Stimulated activated CD4-positive, alpha-beta T cell treated with anti-CD3 and anti-CD28 coated beads, Interleukin-4, amount 100 ng/mL, for 24 hours (primary cell): ENCODE data around the gene EPG5.
"Not testable (repeated sequence)": the region's sequence is repeated elsewhere in the genome, so short reads cannot be mapped to it uniquely, and the experiment has no call there.

Experiments used
- DNase-seq: peaks from one replicate; pipeline ENCODE4 v3.0.0-alpha.2; 2020

The EPG5 gene, protein sequence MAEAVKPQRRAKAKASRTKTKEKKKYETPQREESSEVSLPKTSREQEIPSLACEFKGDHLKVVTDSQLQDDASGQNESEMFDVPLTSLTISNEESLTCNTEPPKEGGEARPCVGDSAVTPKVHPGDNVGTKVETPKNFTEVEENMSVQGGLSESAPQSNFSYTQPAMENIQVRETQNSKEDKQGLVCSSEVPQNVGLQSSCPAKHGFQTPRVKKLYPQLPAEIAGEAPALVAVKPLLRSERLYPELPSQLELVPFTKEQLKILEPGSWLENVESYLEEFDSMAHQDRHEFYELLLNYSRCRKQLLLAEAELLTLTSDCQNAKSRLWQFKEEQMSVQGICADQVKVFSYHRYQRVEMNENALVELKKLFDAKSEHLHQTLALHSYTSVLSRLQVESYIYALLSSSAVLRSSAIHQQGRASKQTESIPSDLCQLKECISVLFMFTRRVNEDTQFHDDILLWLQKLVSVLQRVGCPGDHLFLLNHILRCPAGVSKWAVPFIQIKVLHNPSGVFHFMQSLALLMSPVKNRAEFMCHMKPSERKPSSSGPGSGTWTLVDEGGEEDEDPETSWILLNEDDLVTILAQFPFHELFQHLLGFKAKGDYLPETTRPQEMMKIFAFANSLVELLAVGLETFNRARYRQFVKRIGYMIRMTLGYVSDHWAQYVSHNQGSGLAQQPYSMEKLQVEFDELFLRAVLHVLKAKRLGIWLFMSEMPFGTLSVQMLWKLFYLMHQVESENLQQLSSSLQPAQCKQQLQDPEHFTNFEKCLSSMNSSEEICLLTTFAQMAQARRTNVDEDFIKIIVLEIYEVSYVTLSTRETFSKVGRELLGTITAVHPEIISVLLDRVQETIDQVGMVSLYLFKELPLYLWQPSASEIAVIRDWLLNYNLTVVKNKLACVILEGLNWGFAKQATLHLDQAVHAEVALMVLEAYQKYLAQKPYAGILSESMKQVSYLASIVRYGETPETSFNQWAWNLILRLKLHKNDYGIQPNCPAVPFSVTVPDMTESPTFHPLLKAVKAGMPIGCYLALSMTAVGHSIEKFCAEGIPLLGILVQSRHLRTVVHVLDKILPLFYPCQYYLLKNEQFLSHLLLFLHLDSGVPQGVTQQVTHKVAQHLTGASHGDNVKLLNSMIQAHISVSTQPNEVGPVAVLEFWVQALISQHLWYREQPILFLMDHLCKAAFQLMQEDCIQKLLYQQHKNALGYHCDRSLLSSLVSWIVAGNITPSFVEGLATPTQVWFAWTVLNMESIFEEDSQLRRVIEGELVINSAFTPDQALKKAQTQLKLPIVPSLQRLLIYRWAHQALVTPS (N-terminal part only)

DNA sequence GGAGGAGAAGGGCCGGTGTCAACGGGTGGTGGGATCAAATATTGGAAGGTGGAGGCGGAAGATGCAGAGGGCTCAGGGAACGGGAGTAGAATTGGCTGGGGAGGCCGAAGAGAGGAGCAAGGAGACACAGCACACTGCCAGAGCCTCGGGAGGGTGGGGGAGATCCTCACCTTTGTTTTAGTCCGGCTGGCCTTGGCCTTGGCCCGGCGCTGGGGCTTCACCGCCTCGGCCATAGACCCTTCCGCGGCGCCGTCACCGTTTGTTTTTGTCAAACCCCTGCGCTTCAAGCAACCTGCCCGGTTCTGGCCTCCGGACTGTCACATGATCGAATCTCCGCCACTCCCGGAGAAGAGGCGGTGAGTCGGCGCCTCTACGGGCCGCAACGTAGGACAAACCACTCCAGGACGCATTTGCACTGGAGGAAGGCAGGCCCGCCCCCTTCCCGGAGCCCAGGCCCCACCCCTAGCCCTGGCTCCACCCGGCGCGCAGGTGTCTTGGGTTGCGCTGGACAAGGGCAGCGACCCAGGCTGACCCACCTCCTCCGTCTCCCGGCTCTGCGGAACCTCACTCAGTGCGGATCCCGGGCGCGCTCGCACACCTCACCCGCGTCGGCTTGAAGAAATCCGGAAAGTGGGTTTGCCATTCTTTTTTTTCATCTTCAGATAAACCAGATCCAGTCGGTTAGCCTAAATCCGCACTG, at the start of gene EPG5:
TSS of gene EPG5 (minus strand) at position 323 of the 700 bp plus-strand sequence. CDS start at position 233, 90 bp downstream.
- peak; percentile 94 for DNase-seq

DNA sequence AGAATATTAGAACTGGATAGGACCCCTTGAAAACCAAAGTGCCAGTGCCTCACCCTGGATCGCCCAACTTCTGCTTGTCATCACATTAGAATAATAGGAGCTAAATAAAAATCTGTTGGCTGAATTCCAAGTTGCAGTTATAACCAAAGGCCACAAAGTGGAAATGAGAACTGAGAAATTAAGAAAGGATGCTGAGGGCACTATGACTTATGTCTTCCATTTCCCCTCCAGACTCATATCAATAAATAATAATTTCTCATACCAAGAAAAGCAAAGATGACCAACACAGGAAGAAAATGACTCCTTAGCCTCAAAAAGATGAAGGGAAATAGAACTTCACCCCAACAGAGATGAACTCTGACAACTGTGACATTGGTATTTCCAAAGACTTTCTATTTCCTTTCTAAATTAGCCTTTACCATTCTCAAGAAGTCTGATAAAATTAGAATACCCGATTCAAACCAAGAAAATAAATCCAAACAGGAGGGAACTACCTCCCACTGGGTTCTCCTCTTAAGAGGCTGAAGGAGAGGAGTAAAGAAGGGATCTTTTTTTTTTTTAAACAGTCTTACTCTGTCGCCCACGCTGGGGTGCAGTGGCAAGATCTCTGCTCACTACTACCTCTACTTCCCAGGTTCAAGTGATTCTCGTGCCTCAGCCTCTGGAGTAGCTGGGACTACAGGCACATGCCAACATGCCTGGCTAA, 46.5 kb upstream of the EPG5 start:
- DNase-seq = no peak

GRCh38 chr18:46010676-46011075, 43.5 kb upstream of the EPG5 start:
- DNase-seq = no peak

- DNase-seq = no peak
Measured at GRCh38 chr18:46010050-46010449, 42.9 kb upstream of the EPG5 start.

DNA sequence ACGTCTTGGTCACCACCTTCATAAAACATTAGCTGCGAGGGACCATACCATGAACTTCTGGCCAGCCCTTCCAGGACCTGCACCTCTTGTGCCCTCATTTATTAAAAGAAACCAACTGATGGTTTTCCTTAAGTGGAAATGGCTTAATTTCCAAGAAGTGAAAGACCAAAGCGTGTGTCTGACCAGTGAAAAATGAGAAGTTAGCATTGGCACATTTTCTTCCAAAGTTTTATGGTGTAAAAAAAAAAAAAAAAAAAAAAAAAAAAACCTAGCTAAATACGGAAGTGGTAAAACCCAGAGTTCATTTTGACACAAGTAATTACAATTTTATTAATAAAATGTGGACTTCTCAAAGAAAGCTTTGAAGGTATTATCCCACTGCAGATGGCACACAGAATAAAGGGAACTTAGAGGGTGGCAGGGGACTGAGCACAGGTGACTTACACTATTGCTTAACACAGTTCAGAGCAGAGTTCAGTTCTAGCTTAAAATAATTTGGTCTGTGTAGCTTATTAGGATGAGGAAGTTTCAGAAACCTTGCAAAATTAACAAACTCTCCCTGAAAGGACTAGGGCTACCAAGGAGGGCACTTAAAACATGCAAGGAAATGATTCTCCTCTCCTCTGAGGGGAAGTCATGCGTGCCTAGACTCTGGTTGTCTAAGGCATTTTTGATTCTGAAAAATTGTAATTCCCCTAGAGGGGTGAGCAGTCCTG, 42.2 kb upstream of the EPG5 start:
- no peak for DNase-seq

- no peak for DNase-seq
Measured at GRCh38 chr18:46008531-46008930, 41.4 kb upstream of the EPG5 start.

GRCh38 chr18:46007165-46007564, 40.0 kb upstream of the EPG5 start:
- no peak for DNase-seq

- no peak for DNase-seq
Measured at GRCh38 chr18:46002934-46003333, 35.8 kb upstream of the EPG5 start.

- no peak for DNase-seq
Measured at GRCh38 chr18:46001892-46002291, 34.8 kb upstream of the EPG5 start.

- no peak for DNase-seq
Measured at GRCh38 chr18:46001074-46001473, 33.9 kb upstream of the EPG5 start.

- DNase-seq = no peak
Measured at GRCh38 chr18:45999536-45999935, 32.4 kb upstream of the EPG5 start.

DNA sequence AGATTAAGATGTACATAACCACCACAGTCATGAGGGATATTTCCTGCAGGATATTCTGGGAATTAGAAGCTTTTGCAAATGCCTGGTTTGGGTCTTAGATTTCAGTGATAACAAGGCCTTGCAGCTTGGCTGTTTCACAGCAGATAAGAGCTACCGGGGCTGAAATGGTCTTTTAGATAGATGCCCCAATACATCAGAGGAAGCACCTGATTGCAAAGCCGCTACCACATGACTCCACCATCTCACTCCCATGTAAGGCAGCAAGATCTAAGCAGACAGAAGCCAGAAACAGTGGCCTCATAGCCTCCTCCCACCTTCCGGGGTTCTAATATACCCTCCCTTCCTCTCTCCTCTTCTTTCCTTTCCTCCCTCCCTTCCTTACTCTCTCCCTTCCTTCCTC, 31.1 kb upstream of the EPG5 start:
- no peak for DNase-seq

GRCh38 chr18:45997700-45998151, 30.6 kb upstream of the EPG5 start:
- peak; percentile 28 for DNase-seq

DNA sequence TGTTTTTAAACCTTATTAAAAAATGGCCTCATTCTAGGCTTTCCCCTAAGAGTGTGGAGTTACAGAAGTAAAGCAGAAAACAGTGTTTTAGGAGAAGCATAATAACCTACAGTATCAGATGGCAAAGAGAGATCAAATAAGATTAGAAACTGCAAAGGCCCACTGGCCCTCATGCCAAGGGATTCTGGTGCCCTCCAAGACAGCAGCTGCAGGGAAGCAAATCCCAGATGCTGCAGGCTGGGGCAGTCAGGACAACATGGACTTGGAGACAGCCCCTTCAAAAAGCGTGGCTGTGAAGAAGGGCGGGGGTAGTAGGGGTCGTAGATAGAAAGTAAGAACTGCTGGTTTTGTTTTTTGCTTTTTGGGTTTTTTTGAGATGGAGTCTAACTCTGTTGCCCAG, 28.3 kb upstream of the EPG5 start:
- no peak for DNase-seq

GRCh38 chr18:45993438-45993837, 26.3 kb upstream of the EPG5 start:
- DNase-seq = no peak

DNA sequence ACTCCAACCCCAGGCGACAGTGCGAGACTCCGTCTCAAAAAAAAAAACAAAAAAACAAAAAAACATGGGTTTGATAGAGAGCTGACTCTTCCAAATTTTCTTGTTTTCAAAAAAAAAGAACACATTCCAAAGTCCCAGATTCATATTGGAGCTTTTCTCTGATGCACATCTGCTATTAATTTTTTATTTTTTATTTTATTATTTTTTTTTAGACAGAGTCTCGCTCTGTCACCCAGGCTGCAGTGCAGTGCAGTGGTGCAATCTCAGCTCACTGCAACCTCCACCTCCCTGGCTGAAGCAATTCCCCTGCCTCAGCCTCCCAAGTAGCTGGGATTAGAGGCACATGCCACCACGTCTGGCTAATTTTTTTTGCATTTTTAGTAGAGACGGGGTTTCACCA, 25.4 kb upstream of the EPG5 start:
- not testable (repeated sequence) for DNase-seq

DNA sequence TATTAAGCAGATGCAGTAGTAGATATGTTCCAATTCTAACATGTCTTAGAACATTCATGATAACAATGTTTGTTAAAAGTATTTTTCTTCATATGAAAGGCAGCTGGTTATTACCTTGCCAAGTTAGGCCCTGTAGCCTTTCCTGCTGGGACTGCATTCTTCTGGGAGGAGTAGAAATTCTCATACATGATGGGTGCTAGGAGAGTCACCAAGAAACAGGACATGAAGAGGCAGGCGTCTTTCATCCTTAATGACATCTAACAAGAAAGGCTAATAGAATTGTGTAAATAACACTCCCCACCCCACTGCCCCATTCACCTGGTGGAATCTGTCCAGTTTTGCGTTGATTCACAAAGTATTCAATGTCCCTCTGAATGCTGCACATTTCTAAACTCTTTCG, 24.7 kb upstream of the EPG5 start:
- no peak for DNase-seq

DNA sequence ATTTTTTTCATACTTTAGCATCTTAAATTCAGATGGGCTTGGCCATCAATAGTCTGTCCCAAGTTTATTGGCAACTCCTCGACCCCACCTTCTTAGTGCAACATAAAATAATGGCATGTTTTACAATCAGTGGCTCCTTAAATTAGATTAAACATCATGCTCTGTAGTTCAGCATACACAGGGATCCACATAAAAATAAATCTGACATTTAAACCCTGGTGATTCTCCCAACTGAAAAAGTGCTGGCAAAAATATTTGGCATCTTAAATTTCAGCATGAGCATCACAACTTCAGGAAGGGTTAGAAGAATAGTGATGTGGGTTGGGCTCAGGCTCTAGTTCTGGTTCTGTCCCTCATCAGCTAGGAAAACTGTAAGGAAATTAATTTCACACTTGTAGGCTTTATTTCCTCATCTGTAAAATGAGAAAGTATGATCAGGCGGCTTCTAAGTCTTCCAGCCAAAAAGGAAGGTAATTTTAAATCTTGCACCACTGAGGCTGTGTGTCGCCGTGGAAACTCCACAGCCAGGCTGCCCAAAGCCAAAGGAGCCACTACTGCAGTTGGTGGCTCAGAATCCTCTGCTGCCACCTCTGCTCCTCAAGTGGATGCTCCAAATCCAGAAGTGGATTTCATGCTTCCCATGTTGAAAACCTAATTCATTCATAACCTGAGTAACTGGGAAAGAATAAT, 17.6 kb upstream of the EPG5 start:
- no peak for DNase-seq

GRCh38 chr18:45981821-45982220, 14.7 kb upstream of the EPG5 start:
- no peak for DNase-seq

DNA sequence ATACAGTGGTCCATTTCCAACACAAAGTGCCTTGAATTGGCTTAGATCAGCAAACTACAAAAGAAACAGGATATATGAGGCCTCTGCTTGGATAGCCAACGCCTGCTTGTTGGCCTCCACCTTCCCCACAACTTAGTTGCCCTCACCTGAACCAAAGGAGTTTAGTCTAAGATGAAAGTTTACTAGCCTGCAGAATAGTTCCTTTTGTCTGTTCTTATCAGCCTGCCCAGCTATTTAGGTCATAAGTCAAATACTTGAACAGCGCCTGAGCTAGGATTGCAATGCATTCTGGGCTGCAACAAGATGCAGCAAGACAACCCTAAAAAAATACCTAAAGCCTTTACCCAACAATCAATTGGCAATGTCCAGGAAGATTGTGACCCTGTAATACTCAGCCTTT, 13.1 kb upstream of the EPG5 start:
- no peak for DNase-seq
